OCI-LY7 (cell line): ENCODE results near the gene CCDC85A. TPM values are rescaled to one million over a fixed set of nuclear protein-coding genes. Genes with fewer than 3 reads are reported as not detected.

Experiments
- BruUV-seq: library from RNA; stranded (reverse); fragments of 400-500 nt; replicated peaks from 2 replicates; lab custom pipeline; 2021; lab: Mats Ljungman, UMichigan
- CTCF ChIA-PET: fragments of 300-600 bp; sonication (Branson Sonifier 250); formaldehyde crosslinking; loops from one replicate; lab custom pipeline; 2022; ENCODE audit warnings: antibody characterized with exemption; ENCODE audit not compliant: unreplicated experiment; lab: Charles Lee
- POLR2A ChIA-PET: fragments of 300-600 bp; sonication (Branson Sonifier 250); formaldehyde crosslinking; loops from one replicate; lab custom pipeline; 2022; ENCODE audit warnings: antibody characterized with exemption; lab: Charles Lee
- DNase-seq: peaks from one replicate; pipeline ENCODE4 v3.0.0-alpha.2; 2015; ENCODE audit warnings: low spot score
- H2AFZ ChIP-seq: fragments of 200-600 bp; sonication (generic), shearing (Covaris generic); 2 replicates; pipeline ENCODE4 v1.6.1; 2014; ENCODE audit warnings: mild to moderate bottlenecking, antibody characterized with exemption, low read length, moderate library complexity
- H3K27ac ChIP-seq: fragments of 200-600 bp; sonication (generic); 2 replicates; pipeline ENCODE4 v1.5.1; 2014; ENCODE audit warnings: mixed run types, low read depth, mild to moderate bottlenecking, moderate library complexity, low read length, inconsistent platforms; ENCODE audit not compliant: poor library complexity, severe bottlenecking
- H3K36me3 ChIP-seq: fragments of 200-600 bp; sonication (generic); 2 replicates; pipeline ENCODE4 v1.6.1; 2014; ENCODE audit warnings: mild to moderate bottlenecking, antibody characterized with exemption, low read length, moderate library complexity, mixed read lengths; ENCODE audit not compliant: insufficient read depth
- H3K4me1 ChIP-seq: fragments of 200-600 bp; sonication (generic); 2 replicates; pipeline ENCODE4 v1.5.1; 2014; ENCODE audit warnings: mild to moderate bottlenecking, low read length; ENCODE audit not compliant: insufficient read depth, poor library complexity, severe bottlenecking
- H3K4me2 ChIP-seq: fragments of 200-600 bp; sonication (generic); 2 replicates; pipeline ENCODE4 v1.6.1; 2014; ENCODE audit warnings: mild to moderate bottlenecking, low read length
- H3K4me3 ChIP-seq: fragments of 200-600 bp; sonication (generic); 2 replicates; pipeline ENCODE4 v1.5.1; 2014; ENCODE audit warnings: mild to moderate bottlenecking, low read depth, low read length; ENCODE audit not compliant: poor library complexity, severe bottlenecking
- H3K79me2 ChIP-seq: fragments of 200-600 bp; sonication (generic); 2 replicates; pipeline ENCODE4 v1.6.1; 2016; ENCODE audit warnings: low read depth, mild to moderate bottlenecking, low read length, moderate library complexity, mixed read lengths; ENCODE audit not compliant: insufficient read depth
- H3K9me2 ChIP-seq: fragments of 200-600 bp; sonication (generic); 2 replicates; pipeline ENCODE4 v1.6.1; 2016; ENCODE audit warnings: mild to moderate bottlenecking, low read length, mixed read lengths; ENCODE audit not compliant: insufficient read depth
- H3K9me3 ChIP-seq: fragments of 200-600 bp; sonication (generic); 2 replicates; pipeline ENCODE4 v1.6.1; 2014; ENCODE audit warnings: mild to moderate bottlenecking, mixed run types, low read length, mixed read lengths
- H4K20me1 ChIP-seq: fragments of 200-600 bp; sonication (generic); 2 replicates; pipeline ENCODE4 v1.6.1; 2014; ENCODE audit warnings: mild to moderate bottlenecking, antibody characterized with exemption, low read length, moderate library complexity, mixed read lengths; ENCODE audit not compliant: insufficient read depth
- EZH2phosphoT487 ChIP-seq: fragments of 200-600 bp; sonication (generic); IDR thresholded peaks from 2 replicates; pipeline ENCODE4 v1.6.1; 2018; ENCODE audit warnings: low read depth, borderline replicate concordance, mild to moderate bottlenecking, mixed run types, antibody characterized with exemption, low read length, moderate library complexity, mixed read lengths
- intact Hi-C: fragments of 100-400 bp; cut with micrococcal nuclease; formaldehyde crosslinking; loops from one replicate; pipeline ENCODE4 v1.10.0; 2022; ENCODE audit not compliant: unreplicated experiment
- total RNA-seq, 2 experiments: library from RNA; depleted of rRNA in 1 of 2; stranded (reverse); fragments of >200 nt in 1 of 2; shearing (Covaris generic) in 1 of 2; gene quantifications; 2 replicates each; pipeline ENCODE4 v1.2.3, GENCODE V29; 2014 to 2022
- TF ChIP-seq, protein P1 (sequence below): fragments of 200-600 bp; sonication (generic); conservative IDR thresholded peaks from 2 replicates; pipeline ENCODE4 v1.5.1; 2014; ENCODE audit warnings: mild to moderate bottlenecking, antibody characterized with exemption, low read length, moderate library complexity, mixed read lengths

CCDC85A gene
- total RNA-seq, 2 experiments from 2014 or later: not detected

DNA sequence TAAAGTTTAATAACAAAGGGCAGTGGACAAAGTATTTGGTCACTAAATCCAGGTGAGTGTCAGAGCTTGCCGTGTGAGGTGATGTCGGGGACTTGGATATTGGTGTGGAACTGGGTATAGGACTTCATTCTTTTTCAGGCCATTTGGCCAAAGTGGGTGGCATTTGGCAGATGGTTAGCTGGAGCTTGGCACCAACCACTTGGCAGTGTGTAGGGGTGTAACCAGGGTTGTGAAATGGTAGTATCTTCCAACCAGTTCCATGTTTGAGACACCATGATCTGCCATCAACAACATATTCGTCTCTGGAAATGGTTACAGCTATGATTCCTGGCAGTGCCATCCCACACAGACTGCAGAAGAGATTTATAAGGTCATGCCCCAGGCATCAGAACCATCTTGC is 113.9 kb downstream of the CCDC85A start:
- no TSS peak for BruUV-seq
- Histone ChIP-seq H4K20me1 (no peaks in the 10 kb centered on the region), H3K9me3 (no peaks in the 10 kb centered on the region), H3K27ac (no peak overlapping the region), H3K79me2 (no peaks in the 10 kb centered on the region), H3K4me1 (no peaks in the 10 kb centered on the region), H2AFZ (no peak overlapping the region), H3K9me2 (no peaks in the 10 kb centered on the region), H3K36me3 (no peaks in the 10 kb centered on the region), H3K4me2 (no peak overlapping the region), H3K4me3 (no peak overlapping the region)
- ChIA-PET CTCF (no interaction called here), POLR2A (interaction anchor here (0.7 kb wide), 1 partner anchor 17 kb away, joined by 4 read pairs; no protein-coding TSS in a partner anchor)
- no peak for DNase-seq
- TF ChIP-seq EZH2phosphoT487: no peak
- TF ChIP-seq, protein P1, sequence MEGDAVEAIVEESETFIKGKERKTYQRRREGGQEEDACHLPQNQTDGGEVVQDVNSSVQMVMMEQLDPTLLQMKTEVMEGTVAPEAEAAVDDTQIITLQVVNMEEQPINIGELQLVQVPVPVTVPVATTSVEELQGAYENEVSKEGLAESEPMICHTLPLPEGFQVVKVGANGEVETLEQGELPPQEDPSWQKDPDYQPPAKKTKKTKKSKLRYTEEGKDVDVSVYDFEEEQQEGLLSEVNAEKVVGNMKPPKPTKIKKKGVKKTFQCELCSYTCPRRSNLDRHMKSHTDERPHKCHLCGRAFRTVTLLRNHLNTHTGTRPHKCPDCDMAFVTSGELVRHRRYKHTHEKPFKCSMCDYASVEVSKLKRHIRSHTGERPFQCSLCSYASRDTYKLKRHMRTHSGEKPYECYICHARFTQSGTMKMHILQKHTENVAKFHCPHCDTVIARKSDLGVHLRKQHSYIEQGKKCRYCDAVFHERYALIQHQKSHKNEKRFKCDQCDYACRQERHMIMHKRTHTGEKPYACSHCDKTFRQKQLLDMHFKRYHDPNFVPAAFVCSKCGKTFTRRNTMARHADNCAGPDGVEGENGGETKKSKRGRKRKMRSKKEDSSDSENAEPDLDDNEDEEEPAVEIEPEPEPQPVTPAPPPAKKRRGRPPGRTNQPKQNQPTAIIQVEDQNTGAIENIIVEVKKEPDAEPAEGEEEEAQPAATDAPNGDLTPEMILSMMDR: no peak
- intact Hi-C loops: no loop called here

GRCh38 chr2:56299171-56299691 is 115.4 kb downstream of the CCDC85A start:
- no peak for DNase-seq
- Histone ChIP-seq H3K4me1 (no peaks in the 10 kb centered on the region), H3K4me2 (no peak overlapping the region), H3K9me3 (no peaks in the 10 kb centered on the region), H4K20me1 (no peaks in the 10 kb centered on the region), H3K4me3 (no peak overlapping the region), H3K36me3 (no peaks in the 10 kb centered on the region), H3K27ac (no peak overlapping the region), H3K9me2 (no peaks in the 10 kb centered on the region), H3K79me2 (no peaks in the 10 kb centered on the region), H2AFZ (no peak overlapping the region)
- intact Hi-C loops: no loop called here
- TF ChIP-seq, protein P1: no peak
- no peak for TF ChIP-seq EZH2phosphoT487
- BruUV-seq: no TSS peak
- POLR2A ChIA-PET: interaction anchor here (1.1 kb wide), 1 partner anchor 10 kb away, joined by 3 read pairs; no protein-coding TSS in a partner anchor
- CTCF ChIA-PET: no interaction called here

DNA sequence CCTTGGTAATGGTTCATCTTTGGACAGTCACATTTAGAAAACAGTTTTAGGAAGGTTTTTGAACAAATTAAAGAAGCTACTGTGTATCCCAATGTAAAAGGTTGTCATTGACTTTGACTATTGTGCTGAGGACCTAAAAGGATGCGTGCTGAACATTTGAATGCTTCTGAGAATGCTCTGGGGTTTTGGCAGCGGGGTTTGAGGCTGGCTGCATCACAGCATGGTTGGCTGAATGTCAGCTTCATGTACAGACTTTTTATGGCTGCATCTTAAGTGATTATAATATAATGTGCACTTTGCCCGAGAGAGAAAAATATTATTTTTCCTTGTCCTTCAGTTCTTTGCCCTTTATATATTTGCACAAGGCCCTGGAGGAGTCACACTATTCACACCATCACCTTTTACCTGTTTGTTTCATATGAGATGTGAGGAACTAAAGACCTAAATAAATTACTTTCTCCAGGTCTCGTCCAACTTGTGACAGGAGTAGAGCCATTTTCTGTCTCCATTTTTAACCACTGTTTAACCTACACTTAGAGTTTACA is 125.9 kb downstream of the CCDC85A start:
- no peak overlapping the region for H3K27ac ChIP-seq
- H3K4me2 ChIP-seq: no peak overlapping the region
- POLR2A ChIA-PET: no interaction called here
- no peaks in the 10 kb centered on the region for H3K79me2 ChIP-seq
- CTCF ChIA-PET: no interaction called here
- H3K9me3 ChIP-seq: no peaks in the 10 kb centered on the region
- no TSS peak for BruUV-seq
- no peaks in the 10 kb centered on the region for H3K4me1 ChIP-seq
- H3K9me2 ChIP-seq: no peaks in the 10 kb centered on the region
- no peak for DNase-seq
- no peak overlapping the region for H2AFZ ChIP-seq
- no peak overlapping the region for H3K4me3 ChIP-seq
- TF ChIP-seq EZH2phosphoT487: no peak
- TF ChIP-seq, protein P1: no peak
- H4K20me1 ChIP-seq: no peaks in the 10 kb centered on the region
- no peaks in the 10 kb centered on the region for H3K36me3 ChIP-seq
- intact Hi-C loops: no loop called here
